Vagina (tissue), 2 donors: ENCODE measurements around the gene PARD3. TPM values are rescaled to one million over a fixed set of nuclear protein-coding genes. Genes with fewer than 3 reads are reported as not detected.

Experiments
- DNase-seq, 2 donors: peaks; one replicate each; pipeline ENCODE4 v3.0.0-alpha.2; 2017; ENCODE audit errors: extremely low spot score in 2 of 2
- H3K27ac ChIP-seq: fragments of 200-600 bp; sonication (generic); one replicate; pipeline ENCODE4 v1.5.1; 2019
- H3K27me3 ChIP-seq: fragments of 200-600 bp; sonication (generic); one replicate; pipeline ENCODE4 v1.5.1; 2019
- H3K36me3 ChIP-seq, 2 donors: fragments of 200-600 bp; sonication (generic); one replicate each; pipeline ENCODE4 v1.5.1; 2017 to 2019
- H3K4me1 ChIP-seq: fragments of 200-600 bp; sonication (generic); one replicate; pipeline ENCODE4 v1.5.1; 2019
- H3K4me3 ChIP-seq, 2 donors: fragments of 200-600 bp; sonication (generic); 1 replicate in 1 of 2; 2 replicates in 1 of 2; pipeline ENCODE4 v1.5.1; 2016 to 2019
- H3K9me3 ChIP-seq: fragments of 200-600 bp; sonication (generic); one replicate; pipeline ENCODE4 v1.5.1; 2019
- CTCF ChIP-seq, 3 experiments: fragments of 450-650 bp in 2 of 3; fragments of 200-600 bp in 1 of 3; sonication (generic) in 1 of 3; IDR thresholded peaks; one replicate each; pipeline ENCODE4 v1.5.1; 2017 to 2019; ENCODE audit warnings: antibody characterized with exemption in 3 of 3, mild to moderate bottlenecking in 2 of 3, moderate library complexity in 2 of 3
- POLR2A ChIP-seq, 2 donors: fragments of 450-650 bp; IDR thresholded peaks; one replicate each; pipeline ENCODE4 v1.6.1; 2017; ENCODE audit warnings: antibody characterized with exemption in 2 of 2, mild to moderate bottlenecking in 2 of 2, moderate library complexity in 2 of 2
- POLR2AphosphoS5 ChIP-seq, 2 donors: sonication (generic); formaldehyde crosslinking; IDR thresholded peaks; one replicate each; pipeline ENCODE4 v1.9.0; 2017; ENCODE audit warnings: antibody characterized with exemption in 2 of 2, mild to moderate bottlenecking in 2 of 2, low read depth in 1 of 2; ENCODE audit not compliant: insufficient read depth in 1 of 2
- intact Hi-C: fragments of 100-400 bp; cut with DNase I; formaldehyde crosslinking; loops from one replicate; pipeline ENCODE4 v1.15.1; 2023
- total RNA-seq: library from RNA; depleted of rRNA; stranded (reverse); fragments of >200 nt; gene quantifications from one replicate; pipeline ENCODE4 v1.2.3, GENCODE V29; 2016

PARD3 gene
- total RNA-seq, 1 donor from 2014 or later: 95.5 TPM

GRCh38 chr10:34792881-34793280 is 22.2 kb downstream of the PARD3 start:
- no peak for DNase-seq
- H3K4me1 ChIP-seq: peaks cover 54% of the 10 kb centered on the region
- H3K36me3 ChIP-seq: no peaks in the 10 kb centered on the region
- intact Hi-C loops: no loop called here
- no peak overlapping the region for H3K4me3 ChIP-seq
- no peak overlapping the region for H3K27ac ChIP-seq
- TF ChIP-seq CTCF (IDR thresholded peaks at IDR 0.05): no peak
- no peak for TF ChIP-seq POLR2AphosphoS5 (IDR thresholded peaks at IDR 0.05; ENCODE audit: insufficient read depth in 1 of 2, low read depth in 1 of 2)
- no peak for TF ChIP-seq POLR2A (IDR thresholded peaks at IDR 0.05)
- no peaks in the 10 kb centered on the region for H3K27me3 ChIP-seq
- H3K9me3 ChIP-seq: no peaks in the 10 kb centered on the region

- intact Hi-C loops: no loop called here
- Histone ChIP-seq H3K4me1 (peaks cover 58% of the 10 kb centered on the region), H3K4me3 (no peak overlapping the region)
Observed at GRCh38 chr10:34791947-34792346, 23.1 kb downstream of the PARD3 start.

GRCh38 chr10:34791228-34791627 is 23.9 kb downstream of the PARD3 start:
- no peaks in the 10 kb centered on the region for H3K36me3 ChIP-seq
- H3K9me3 ChIP-seq: no peaks in the 10 kb centered on the region
- H3K4me1 ChIP-seq: peaks cover 66% of the 10 kb centered on the region
- no peaks in the 10 kb centered on the region for H3K27me3 ChIP-seq
- TF ChIP-seq POLR2A (IDR thresholded peaks at IDR 0.05) (no peak), POLR2AphosphoS5 (IDR thresholded peaks at IDR 0.05; ENCODE audit: insufficient read depth in 1 of 2, low read depth in 1 of 2) (no peak), CTCF (IDR thresholded peaks at IDR 0.05) (no peak)
- H3K27ac ChIP-seq: no peak overlapping the region
- no peak for DNase-seq
- H3K4me3 ChIP-seq: no peak overlapping the region
- intact Hi-C loops: no loop called here

More at GRCh38 chr10:34791947-34792346, 23.1 kb downstream of the PARD3 start:
- Histone ChIP-seq H3K9me3 (no peaks in the 10 kb centered on the region), H3K36me3 (no peaks in the 10 kb centered on the region), H3K27me3 (no peaks in the 10 kb centered on the region), H3K27ac (no peak overlapping the region)
- no peak for DNase-seq
- no peak for TF ChIP-seq POLR2AphosphoS5 (IDR thresholded peaks at IDR 0.05; ENCODE audit: insufficient read depth in 1 of 2, low read depth in 1 of 2)
- TF ChIP-seq POLR2A (IDR thresholded peaks at IDR 0.05): no peak
- TF ChIP-seq CTCF (IDR thresholded peaks at IDR 0.05): no peak

GRCh38 chr10:34789966-34790506 is 25.1 kb downstream of the PARD3 start:
- H3K36me3 ChIP-seq: no peaks in the 10 kb centered on the region
- TF ChIP-seq POLR2A (IDR thresholded peaks at IDR 0.05) (no peak), CTCF (IDR thresholded peaks at IDR 0.05) (no peak), POLR2AphosphoS5 (IDR thresholded peaks at IDR 0.05; ENCODE audit: insufficient read depth in 1 of 2, low read depth in 1 of 2) (no peak)
- no peaks in the 10 kb centered on the region for H3K9me3 ChIP-seq
- intact Hi-C loops: no loop called here
- H3K4me1 ChIP-seq: peaks cover 76% of the 10 kb centered on the region
- H3K4me3 ChIP-seq: no peak overlapping the region
- no peak overlapping the region for H3K27ac ChIP-seq
- no peak for DNase-seq
- H3K27me3 ChIP-seq: no peaks in the 10 kb centered on the region

- TF ChIP-seq POLR2AphosphoS5 (IDR thresholded peaks at IDR 0.05; ENCODE audit: insufficient read depth in 1 of 2, low read depth in 1 of 2): no peak
- TF ChIP-seq CTCF (IDR thresholded peaks at IDR 0.05): no peak
- no peak for TF ChIP-seq POLR2A (IDR thresholded peaks at IDR 0.05)
- Histone ChIP-seq H3K9me3 (no peaks in the 10 kb centered on the region), H3K36me3 (no peaks in the 10 kb centered on the region), H3K27me3 (no peaks in the 10 kb centered on the region), H3K27ac (no peak overlapping the region), H3K4me1 (peaks cover 60% of the 10 kb centered on the region), H3K4me3 (no peak overlapping the region)
- intact Hi-C loops: no loop called here
- no peak for DNase-seq
Observed at GRCh38 chr10:34786464-34786863, 28.6 kb downstream of the PARD3 start.
